Tongue (tissue), 2 donors: ENCODE measurements around the gene RPTN. TPM values are rescaled to one million over a fixed set of nuclear protein-coding genes. Genes with fewer than 3 reads are reported as not detected.

Source experiments
- DNase-seq: peaks from one replicate; pipeline ENCODE4 v3.0.0-alpha.2; 2015
- total RNA-seq: library from RNA; depleted of rRNA; stranded (reverse); fragments of >200 nt; gene quantifications from one replicate; pipeline ENCODE4 v1.2.3, GENCODE V29; 2014

Gene RPTN
- total RNA-seq, 1 donor from 2014 or later = not detected

GRCh38 chr1:152110860-152111514, 48.0 kb downstream of the RPTN start:
- peak; percentile 46 for DNase-seq

GRCh38 chr1:152110365-152110859, 48.6 kb downstream of the RPTN start:
- peak; percentile 36 for DNase-seq

- DNase-seq = no peak
Observed at GRCh38 chr1:152109998-152110294, 49.1 kb downstream of the RPTN start.

- peak; percentile 1 for DNase-seq
Observed at GRCh38 chr1:152109231-152109997, 49.6 kb downstream of the RPTN start.

- no peak for DNase-seq
Observed at GRCh38 chr1:152108882-152109222, 50.2 kb downstream of the RPTN start.

GRCh38 chr1:152107984-152108881, 50.8 kb downstream of the RPTN start:
- peak; percentile 26 for DNase-seq

- no peak for DNase-seq
Observed at GRCh38 chr1:152107031-152107983, 51.7 kb downstream of the RPTN start.

GRCh38 chr1:152104854-152105253, 54.2 kb downstream of the RPTN start:
- DNase-seq = no peak

Other genes starting within 250 kb of the RPTN start
- 14.1 TPM for gene THEM4, start 249.7 kb downstream of the RPTN start, total RNA-seq
- gene S100A10, start 165.4 kb downstream of the RPTN start, total RNA-seq = 105 TPM
- gene S100A11, start 122.2 kb downstream of the RPTN start, total RNA-seq = 36.0 TPM
- gene TCHHL1, start 70.2 kb downstream of the RPTN start, total RNA-seq = not detected
- gene TCHH, start 43.8 kb downstream of the RPTN start, total RNA-seq = not detected
- gene HRNR, start 65.0 kb upstream of the RPTN start, total RNA-seq = not detected
- 5.9 TPM for gene FLG, start 166.0 kb upstream of the RPTN start, total RNA-seq
- 0.21 TPM for gene FLG2, start 200.8 kb upstream of the RPTN start, total RNA-seq